Left ventricle myocardium inferior (tissue), 1 donor: ENCODE measurements around the gene CCL27. TPM values are rescaled to one million over a fixed set of nuclear protein-coding genes. Genes with fewer than 3 reads are reported as not detected.
A peak's percentile ranks its signal among the peaks of the same experiment; 100 is the strongest.

Experiments
- DNase-seq: peaks from one replicate; pipeline ENCODE4 v3.0.0-alpha.2; 2020
- H3K27ac ChIP-seq: fragments of 200-600 bp; replicated peaks from 2 replicates; pipeline ENCODE4 v1.8.0; 2021
- H3K27me3 ChIP-seq: fragments of 200-600 bp; 2 replicates; pipeline ENCODE4 v1.8.0; 2021; ENCODE audit warnings: low read depth
- H3K36me3 ChIP-seq: fragments of 200-600 bp; 2 replicates; pipeline ENCODE4 v1.8.0; 2021
- H3K4me1 ChIP-seq: fragments of 200-600 bp; 2 replicates; pipeline ENCODE4 v1.8.0; 2021
- H3K4me3 ChIP-seq: fragments of 200-600 bp; 2 replicates; pipeline ENCODE4 v1.8.0; 2021; ENCODE audit warnings: mild to moderate bottlenecking, moderate library complexity
- H3K9me3 ChIP-seq: fragments of 200-600 bp; replicated peaks from 2 replicates; pipeline ENCODE4 v1.8.0; 2021
- CTCF ChIP-seq: fragments of 200-600 bp; IDR thresholded peaks from 2 replicates; pipeline ENCODE4 v1.8.0; 2021; ENCODE audit warnings: antibody characterized with exemption, mild to moderate bottlenecking, borderline replicate concordance
- intact Hi-C: fragments of 100-400 bp; cut with micrococcal nuclease; formaldehyde crosslinking; loops from one replicate; pipeline ENCODE4 v1.11.0; 2022
- total RNA-seq: library from RNA; stranded (reverse); fragmentation: NEBNext Ultra II Directional; extraction: Animal tissue kit (Norgen Biotek cat#: 25700); gene quantifications from one replicate; pipeline ENCODE4 v1.2.1, GENCODE V29; 2021
- donor health status: DM: no; HTN: yes; CAD: no; lungs with severe emphysema.

The CCL27 gene
- total RNA-seq, 1 donor from 2014 or later: 0.41 TPM

- no peak overlapping the region for H3K4me3 ChIP-seq
- no peak for DNase-seq
- H3K4me1 ChIP-seq: peaks cover 43% of the 10 kb centered on the region
- H3K36me3 ChIP-seq: peaks cover 10% of the 10 kb centered on the region
- TF ChIP-seq CTCF: no peak
- intact Hi-C loops: no loop called here
- H3K27me3 ChIP-seq: peaks cover 22% of the 10 kb centered on the region
- no peaks in the 10 kb centered on the region for H3K9me3 ChIP-seq
- H3K27ac ChIP-seq: no peak overlapping the region
Measured at GRCh38 chr9:34633166-34633565, 29.3 kb downstream of the CCL27 start.

DNA sequence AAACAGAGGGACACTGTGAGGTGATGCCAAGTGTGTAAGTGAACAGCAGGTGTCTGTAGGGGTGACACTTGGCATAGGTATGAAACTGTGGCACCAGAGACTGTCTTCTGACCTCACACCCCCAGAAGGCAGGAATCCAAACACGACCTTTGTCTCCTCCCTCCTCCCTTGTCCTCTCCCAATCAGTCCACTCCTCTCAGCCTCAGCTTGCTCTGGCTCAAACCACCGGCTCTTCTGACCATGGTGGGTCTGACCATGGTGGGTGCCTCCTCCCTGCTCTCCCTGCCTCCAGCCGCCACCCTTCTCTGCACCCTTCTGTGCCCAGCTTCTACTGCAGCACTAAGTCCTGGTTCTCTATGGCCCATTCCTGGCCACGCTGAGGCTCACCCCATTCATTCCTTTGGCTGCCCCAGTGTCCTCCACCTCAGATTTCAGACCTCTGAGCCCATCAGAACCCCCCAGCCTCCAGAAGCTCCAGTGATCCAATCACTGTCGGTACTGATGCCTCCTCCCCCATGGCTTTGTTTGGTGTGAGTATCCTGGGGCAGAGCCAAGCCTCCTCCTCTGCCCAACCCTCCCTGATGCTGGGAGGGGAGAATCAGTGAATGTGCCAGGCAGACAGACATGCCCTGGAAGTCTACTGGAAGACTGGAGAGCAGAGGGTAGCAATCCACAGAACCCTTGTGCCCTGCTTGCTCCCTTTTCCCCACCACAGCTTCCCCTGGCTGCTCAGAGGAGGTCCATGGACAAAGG, 31.9 kb downstream of the CCL27 start:
- Histone ChIP-seq H3K36me3 (peaks cover 9% of the 10 kb centered on the region), H3K27ac (no peak overlapping the region), H3K27me3 (peaks cover 48% of the 10 kb centered on the region), H3K4me3 (no peak overlapping the region), H3K9me3 (no peaks in the 10 kb centered on the region), H3K4me1 (peaks cover 21% of the 10 kb centered on the region)
- TF ChIP-seq CTCF: no peak
- DNase-seq: no peak
- intact Hi-C loops: no loop called here

- no peak overlapping the region for H3K27ac ChIP-seq
- peaks cover 19% of the 10 kb centered on the region for H3K4me1 ChIP-seq
- no peak for TF ChIP-seq CTCF
- H3K27me3 ChIP-seq: peaks cover 59% of the 10 kb centered on the region
- DNase-seq: no peak
- no peaks in the 10 kb centered on the region for H3K36me3 ChIP-seq
- peak overlapping the region; percentile 65 for H3K4me3 ChIP-seq
- intact Hi-C loops: no loop called here
- no peaks in the 10 kb centered on the region for H3K9me3 ChIP-seq
Measured at GRCh38 chr9:34629491-34629808, 33.0 kb downstream of the CCL27 start.

DNA sequence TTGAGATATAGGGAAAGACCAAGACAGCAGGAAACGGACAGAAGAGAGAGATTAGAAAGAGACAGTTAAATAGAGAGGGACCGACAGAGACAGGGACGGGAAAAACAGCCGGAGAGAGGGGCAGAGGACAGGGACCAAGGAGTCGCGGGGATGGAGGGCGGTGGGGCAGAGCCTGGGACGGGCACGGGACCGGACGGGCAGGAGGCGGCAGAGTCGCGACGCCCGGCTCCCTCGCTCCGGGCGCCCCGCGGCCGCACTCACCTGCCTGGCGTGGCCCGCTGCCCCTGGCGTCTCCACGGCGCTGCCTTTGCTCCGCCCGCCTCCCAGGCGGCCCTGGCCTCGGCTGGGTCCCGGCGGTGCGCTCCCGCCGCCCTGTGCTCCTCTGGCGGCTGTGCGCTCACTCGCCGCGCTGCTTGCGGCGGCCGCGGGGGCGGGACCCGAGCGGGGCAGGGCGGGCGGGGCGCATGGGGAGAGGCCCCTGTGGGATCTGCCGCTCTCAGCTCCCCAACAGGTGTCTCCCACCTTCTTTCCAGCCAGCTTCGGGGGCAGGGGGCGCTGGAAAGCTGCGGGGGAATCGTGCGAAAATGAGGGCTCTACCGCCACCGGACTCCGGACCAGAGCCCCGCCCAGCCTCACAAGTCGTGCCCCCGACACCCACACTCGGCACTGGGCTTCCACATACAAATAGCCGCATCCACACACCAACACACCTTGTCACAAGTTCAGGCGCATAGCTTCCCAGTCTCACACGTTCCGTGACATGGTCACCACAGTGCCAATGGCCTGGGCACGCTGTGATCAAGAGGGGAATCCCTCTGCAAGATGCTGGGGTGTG, 33.6 kb downstream of the CCL27 start, which contains the start of gene ARID3C:
ARID3C (minus strand) TSS at position 411 of the 835 bp plus-strand sequence. CDS start 1,052 bp downstream, outside the sequence.
- Histone ChIP-seq H3K4me3 (peak within 1 kb of the TSS; percentile 65), H3K4me1 (peaks cover 19% of the 10 kb centered on the region), H3K36me3 (no peaks in the 10 kb centered on the region), H3K27me3 (peaks cover 65% of the 10 kb centered on the region), H3K9me3 (no peaks in the 10 kb centered on the region), H3K27ac (no peak within 1 kb of the TSS)
- no peak for DNase-seq
- TF ChIP-seq CTCF: no peak
- intact Hi-C loops: no loop called here

- Histone ChIP-seq H3K9me3 (no peaks in the 10 kb centered on the region), H3K27me3 (peaks cover 74% of the 10 kb centered on the region), H3K36me3 (no peaks in the 10 kb centered on the region), H3K27ac (no peak overlapping the region), H3K4me1 (peaks cover 26% of the 10 kb centered on the region), H3K4me3 (peak overlapping the region; percentile 65)
- intact Hi-C loops: no loop called here
- DNase-seq: no peak
- TF ChIP-seq CTCF: no peak
Measured at GRCh38 chr9:34627716-34628655, 34.5 kb downstream of the CCL27 start.
